CD4-positive, alpha-beta T cell (primary cell): Measurements from ENCODE around the gene MYH7. TPM values are rescaled to one million over a fixed set of nuclear protein-coding genes. Genes with fewer than 3 reads are reported as not detected.

Experiments used
- ATAC-seq: fragments of 200-7000 bp; cut with Tn5 transposase; one replicate; pipeline ENCODE4 v1.10.0; 2022; ENCODE audit warnings: mild to moderate bottlenecking; ENCODE audit not compliant: poor library complexity
- CTCF ChIA-PET: fragments of 350-600 bp; sonication (Branson Sonifier 250); formaldehyde crosslinking; loops from one replicate; lab custom pipeline; 2021; ENCODE audit warnings: antibody characterized with exemption, inconsistent platforms; lab: Charles Lee
- POLR2A ChIA-PET: fragments of 350-600 bp; sonication (Branson Sonifier 250); formaldehyde crosslinking; loops from one replicate; lab custom pipeline; 2021; ENCODE audit warnings: antibody characterized with exemption, inconsistent platforms; lab: Charles Lee
- DNase-seq, 14 experiments: peaks; one replicate each; pipeline ENCODE4 v3.0.0-alpha.2; 2013 to 2020; ENCODE audit warnings: mixed read lengths in 2 of 14
- H3K27ac ChIP-seq, 2 donors: one replicate each; pipeline versions ENCODE4 v1.5.1 to v1.7.0; 2013; ENCODE audit warnings: low read length in 2 of 2, low read depth in 1 of 2, mild to moderate bottlenecking in 1 of 2
- H3K27me3 ChIP-seq, 2 experiments: 1 replicate in 1 of 2; 2 replicates in 1 of 2; pipeline versions ENCODE4 v1.6.1 to v1.7.0; 2013; ENCODE audit warnings: low read length in 2 of 2, control low read depth in 1 of 2, mild to moderate bottlenecking in 1 of 2, moderate library complexity in 1 of 2; ENCODE audit not compliant: insufficient read depth in 2 of 2, control insufficient read depth in 1 of 2
- H3K36me3 ChIP-seq: one replicate; pipeline ENCODE4 v1.6.1; 2013; ENCODE audit warnings: low read length, control low read depth; ENCODE audit not compliant: insufficient read depth
- H3K4me1 ChIP-seq: one replicate; pipeline ENCODE4 v1.6.1; 2013; ENCODE audit warnings: low read length, control low read depth; ENCODE audit not compliant: insufficient read depth
- H3K4me3 ChIP-seq: one replicate; pipeline ENCODE4 v1.5.1; 2013; ENCODE audit warnings: mild to moderate bottlenecking, low read length, moderate library complexity
- H3K9me3 ChIP-seq, 2 experiments: 1 replicate in 1 of 2; 2 replicates in 1 of 2; pipeline versions ENCODE4 v1.6.1 to v1.7.0; 2013; ENCODE audit warnings: low read length in 2 of 2, mild to moderate bottlenecking in 2 of 2, control low read depth in 1 of 2, moderate library complexity in 1 of 2; ENCODE audit not compliant: control insufficient read depth in 1 of 2, insufficient read depth in 1 of 2
- H3K27ac Mint-ChIP-seq: one replicate; pipeline ENCODE4 v1.8.0; 2020; ENCODE audit warnings: mixed read lengths
- H3K27me3 Mint-ChIP-seq: one replicate; pipeline ENCODE4 v1.8.0; 2021; ENCODE audit warnings: mixed read lengths
- H3K36me3 Mint-ChIP-seq: one replicate; pipeline ENCODE4 v1.8.0; 2021; ENCODE audit warnings: low read depth, mixed read lengths
- H3K4me1 Mint-ChIP-seq: one replicate; pipeline ENCODE4 v1.8.0; 2021; ENCODE audit warnings: low read depth, mixed read lengths
- H3K4me3 Mint-ChIP-seq: one replicate; pipeline ENCODE4 v1.8.0; 2020; ENCODE audit warnings: mild to moderate bottlenecking, mixed read lengths
- H3K9me3 Mint-ChIP-seq: one replicate; pipeline ENCODE4 v1.8.0; 2020; ENCODE audit warnings: mixed read lengths
- intact Hi-C, 2 experiments: fragments of 100-400 bp; cut with DNase I in 1 of 2; cut with micrococcal nuclease in 1 of 2; formaldehyde crosslinking; loops; one replicate each; pipeline versions ENCODE4 v1.15.1 to v1.9.0; 2023 to 2025; cut with DNase I, micrococcal nuclease
- total RNA-seq, 174 experiments: library from RNA in 2 of 174; stranded (reverse) in 2 of 174; gene quantifications; one replicate each; pipeline ENCODE4 v1.2.3 and lab custom pipeline; 2021 to 2026
- TF ChIP-seq, protein P1 (sequence below): fragments of 200-600 bp; IDR thresholded peaks from one replicate; pipeline ENCODE4 v1.8.0; 2022; ENCODE audit warnings: antibody characterized with exemption, mild to moderate bottlenecking

Gene MYH7
- total RNA-seq, 2 experiments from 2014 or later, result not detected

DNA sequence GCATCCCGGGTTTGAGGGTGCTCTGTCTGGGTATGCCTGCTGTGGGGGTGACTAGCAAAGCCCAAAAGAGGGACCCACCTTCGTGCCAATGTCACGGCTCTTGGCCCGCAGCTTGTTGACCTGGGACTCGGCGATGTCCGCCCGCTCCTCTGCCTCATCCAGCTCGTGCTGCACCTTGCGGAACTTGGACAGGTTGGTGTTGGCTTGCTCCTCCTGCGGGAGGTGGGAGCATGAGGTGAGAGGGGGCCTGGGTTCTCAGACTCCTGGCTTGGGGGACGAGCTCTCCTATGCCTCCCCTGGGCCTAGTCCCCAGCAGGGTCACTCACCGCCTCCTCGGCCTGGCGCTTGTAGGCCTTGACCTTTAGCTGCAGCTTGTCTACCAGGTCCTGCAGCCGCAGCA lies 21.8 kb downstream of the MYH7 start:
- peaks cover 0 to 4% of the 10 kb centered on the region in 2 experiments for H3K9me3 ChIP-seq
- no peaks in the 10 kb centered on the region for H3K36me3 ChIP-seq
- Mint-ChIP-seq H3K36me3 (no peaks in the 10 kb centered on the region), H3K9me3 (no peaks in the 10 kb centered on the region), H3K4me1 (no peaks in the 10 kb centered on the region), H3K27me3 (peaks cover 3% of the 10 kb centered on the region), H3K4me3 (no peak overlapping the region), H3K27ac (no peak overlapping the region)
- CTCF ChIA-PET, result no interaction called here
- no peak overlapping the region for H3K4me3 ChIP-seq
- POLR2A ChIA-PET, result no interaction called here
- no peak for ATAC-seq
- intact Hi-C loops, result no loop called here
- H3K27ac ChIP-seq, result no peak overlapping the region
- DNase-seq, result no peak
- H3K4me1 ChIP-seq, result no peaks in the 10 kb centered on the region
- TF ChIP-seq, protein P1, sequence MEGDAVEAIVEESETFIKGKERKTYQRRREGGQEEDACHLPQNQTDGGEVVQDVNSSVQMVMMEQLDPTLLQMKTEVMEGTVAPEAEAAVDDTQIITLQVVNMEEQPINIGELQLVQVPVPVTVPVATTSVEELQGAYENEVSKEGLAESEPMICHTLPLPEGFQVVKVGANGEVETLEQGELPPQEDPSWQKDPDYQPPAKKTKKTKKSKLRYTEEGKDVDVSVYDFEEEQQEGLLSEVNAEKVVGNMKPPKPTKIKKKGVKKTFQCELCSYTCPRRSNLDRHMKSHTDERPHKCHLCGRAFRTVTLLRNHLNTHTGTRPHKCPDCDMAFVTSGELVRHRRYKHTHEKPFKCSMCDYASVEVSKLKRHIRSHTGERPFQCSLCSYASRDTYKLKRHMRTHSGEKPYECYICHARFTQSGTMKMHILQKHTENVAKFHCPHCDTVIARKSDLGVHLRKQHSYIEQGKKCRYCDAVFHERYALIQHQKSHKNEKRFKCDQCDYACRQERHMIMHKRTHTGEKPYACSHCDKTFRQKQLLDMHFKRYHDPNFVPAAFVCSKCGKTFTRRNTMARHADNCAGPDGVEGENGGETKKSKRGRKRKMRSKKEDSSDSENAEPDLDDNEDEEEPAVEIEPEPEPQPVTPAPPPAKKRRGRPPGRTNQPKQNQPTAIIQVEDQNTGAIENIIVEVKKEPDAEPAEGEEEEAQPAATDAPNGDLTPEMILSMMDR, result no peak
- no peaks in the 10 kb centered on the region for H3K27me3 ChIP-seq

DNA sequence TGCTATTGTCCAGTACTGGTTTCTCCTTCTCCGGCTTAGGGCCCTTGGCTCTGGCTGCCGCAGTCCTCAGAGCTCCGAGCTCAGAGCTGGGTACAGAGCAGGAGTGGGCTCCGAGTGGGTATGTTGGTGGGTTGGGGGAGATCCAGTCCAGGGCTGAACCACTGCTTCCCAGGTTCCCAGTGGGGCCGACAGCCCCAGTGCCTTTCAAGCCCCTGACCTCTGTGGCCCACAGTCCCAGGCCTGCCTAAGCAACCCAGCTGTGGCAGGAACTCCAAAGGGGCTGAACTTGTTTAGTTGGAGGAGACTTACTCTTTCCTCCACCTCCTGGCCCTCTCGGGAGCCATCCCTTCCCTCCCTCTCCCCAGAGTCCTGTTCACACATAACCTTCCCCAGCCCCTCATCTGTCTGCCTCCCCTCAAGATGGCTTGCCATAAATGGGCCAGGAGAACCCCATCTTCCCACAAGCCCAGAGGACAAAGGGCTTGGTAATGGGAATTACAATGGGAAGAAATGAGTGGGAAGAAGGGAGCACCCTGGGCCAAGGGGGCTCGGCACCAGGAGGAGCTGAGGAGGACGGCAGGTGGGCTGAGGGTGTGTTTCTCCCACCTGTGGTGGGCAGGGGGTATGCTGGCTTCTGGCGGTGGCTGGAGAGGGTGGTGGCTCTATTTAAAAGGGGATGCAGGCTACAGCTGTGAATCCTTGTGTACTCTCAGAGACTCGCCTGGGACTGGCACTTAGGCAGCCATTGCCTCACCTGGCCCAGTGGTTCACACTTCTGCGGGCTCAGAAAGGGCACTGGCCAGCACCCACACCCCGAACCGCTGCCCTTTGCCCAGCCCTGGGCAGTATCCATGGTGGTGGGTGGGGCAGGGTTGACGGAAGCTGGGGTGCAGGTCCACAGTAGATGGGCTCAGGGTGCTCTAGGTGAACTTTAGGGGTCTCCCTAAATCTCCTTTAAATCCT lies 23.6 kb downstream of the MYH7 start:
- CTCF ChIA-PET, result no interaction called here
- ATAC-seq, result no peak

DNA sequence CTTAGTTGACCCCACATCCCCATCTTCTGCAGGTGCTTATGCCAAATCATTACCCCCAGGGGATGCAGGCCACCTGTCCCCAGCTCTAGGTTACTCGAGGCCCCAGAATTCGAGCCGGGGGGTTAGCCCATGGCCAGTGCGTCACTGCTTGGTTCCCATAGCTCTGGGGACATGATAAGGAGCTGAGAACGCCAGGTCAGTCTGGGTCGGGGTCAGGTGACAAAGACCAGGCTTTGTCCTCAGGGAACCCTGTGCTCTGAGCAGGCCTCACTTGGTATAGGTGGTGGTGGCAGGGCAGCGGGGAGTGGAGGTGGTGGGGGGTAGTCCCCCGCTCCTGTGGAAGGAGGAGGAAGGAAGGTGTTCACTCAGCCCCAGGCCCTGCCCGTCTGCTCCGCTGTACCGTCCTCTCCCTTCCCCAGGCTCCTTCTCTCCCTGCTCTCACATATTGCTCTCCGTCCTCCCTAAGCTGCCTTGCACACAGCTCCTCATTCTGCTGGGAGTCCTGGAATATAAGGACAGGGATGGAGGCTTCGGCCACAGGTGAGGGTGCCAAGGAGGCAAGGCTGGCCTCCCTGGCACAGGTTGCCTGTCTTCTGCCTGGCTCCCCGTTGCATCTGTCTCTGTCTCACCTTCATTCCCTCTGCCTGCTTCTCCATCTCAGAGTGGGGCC lies 25.4 kb downstream of the MYH7 start:
- DNase-seq (no peak), ATAC-seq (no peak)
- H3K4me3 ChIP-seq, result no peak overlapping the region
- H3K27me3 ChIP-seq, result no peaks in the 10 kb centered on the region
- TF ChIP-seq, protein P1, result no peak
- no peaks in the 10 kb centered on the region for H3K36me3 ChIP-seq
- Mint-ChIP-seq H3K4me3 (no peak overlapping the region), H3K27ac (no peak overlapping the region), H3K9me3 (no peaks in the 10 kb centered on the region), H3K36me3 (no peaks in the 10 kb centered on the region), H3K27me3 (peaks cover 12% of the 10 kb centered on the region), H3K4me1 (no peaks in the 10 kb centered on the region)
- H3K4me1 ChIP-seq, result no peaks in the 10 kb centered on the region
- intact Hi-C loops, result no loop called here
- no peaks in the 10 kb centered on the region for H3K9me3 ChIP-seq
- ChIA-PET POLR2A (no interaction called here), CTCF (no interaction called here)
- no peak overlapping the region for H3K27ac ChIP-seq

More for the DNA sequence above, 23.6 kb downstream of the MYH7 start:
- TF ChIP-seq, protein P1, result no peak
- Histone ChIP-seq H3K27ac (no peak overlapping the region), H3K4me1 (no peaks in the 10 kb centered on the region), H3K9me3 (no peaks in the 10 kb centered on the region), H3K27me3 (no peaks in the 10 kb centered on the region), H3K36me3 (no peaks in the 10 kb centered on the region), H3K4me3 (no peak overlapping the region)
- Mint-ChIP-seq H3K27ac (no peak overlapping the region), H3K27me3 (peaks cover 6% of the 10 kb centered on the region), H3K36me3 (no peaks in the 10 kb centered on the region), H3K4me1 (no peaks in the 10 kb centered on the region), H3K4me3 (no peak overlapping the region), H3K9me3 (no peaks in the 10 kb centered on the region)
- DNase-seq, result no peak
- intact Hi-C loops, result no loop called here
- POLR2A ChIA-PET, result no interaction called here
